ELR (cell line): ENCODE data around the gene WDR31.
A peak's percentile ranks its signal among the peaks of the same experiment; 100 is the strongest.
"Not testable (repeated sequence)": the region's sequence is repeated elsewhere in the genome, so short reads cannot be mapped to it uniquely, and the experiment has no call there.

ENCODE experiments used
- DNase-seq: peaks from one replicate; pipeline ENCODE4 v3.0.0-alpha.2; 2015; ENCODE audit warnings: low read depth

WDR31 gene

GRCh38 chr9:113296247-113296646, 43.8 kb downstream of the WDR31 start:
- not testable (repeated sequence) for DNase-seq

- no peak for DNase-seq
Measured at GRCh38 chr9:113293285-113293878, 46.7 kb downstream of the WDR31 start.

- DNase-seq, result peak; percentile 40
Measured at GRCh38 chr9:113290052-113290607, 49.9 kb downstream of the WDR31 start.

GRCh38 chr9:113289091-113289490, 51.0 kb downstream of the WDR31 start:
- DNase-seq, result peak; percentile 27

- no peak for DNase-seq
Measured at GRCh38 chr9:113281356-113281755, 58.7 kb downstream of the WDR31 start.

GRCh38 chr9:113278840-113279239, 61.2 kb downstream of the WDR31 start:
- no peak for DNase-seq

GRCh38 chr9:113275157-113276131, 64.6 kb downstream of the WDR31 start, which contains the start of the genes CDC26 and PRPF4:
TSS of gene CDC26 (minus strand) at chr9:113275572. CDS start at chr9:113272507, 3,065 bp downstream.
TSS of gene PRPF4 (plus strand) at chr9:113275658. CDS start at chr9:113275744, 86 bp downstream.
- peak; percentile 99 for DNase-seq

- DNase-seq, result peak; percentile 84
Measured at GRCh38 chr9:113274474-113275156, 65.5 kb downstream of the WDR31 start.

GRCh38 chr9:113269871-113270270, 70.2 kb downstream of the WDR31 start:
- DNase-seq, result no peak

- DNase-seq, result no peak
Measured at GRCh38 chr9:113269355-113269754, 70.7 kb downstream of the WDR31 start.

- DNase-seq, result no peak
Measured at GRCh38 chr9:113267911-113268566, 72.0 kb downstream of the WDR31 start.

- DNase-seq, result no peak
Measured at GRCh38 chr9:113266174-113266573, 73.9 kb downstream of the WDR31 start.
